Activated naive CD4-positive, alpha-beta T cell treated with anti-CD3 and anti-CD28 coated beads, Interleukin-2, amount 50 U/mL, for 72 hours (primary cell): ENCODE data around the gene NTRK1. TPM values are rescaled to one million over a fixed set of nuclear protein-coding genes. Genes with fewer than 3 reads are reported as not detected.
A peak's percentile ranks its signal among the peaks of the same experiment; 100 is the strongest.

Source experiments
- ATAC-seq, 2 donors: fragments of 150-1000 bp; cut with Tn5 transposase; 2 replicates each; pipeline ENCODE4 v1.10.0; 2021; ENCODE audit warnings: mild to moderate bottlenecking in 2 of 2, moderate library complexity in 2 of 2
- DNase-seq, 2 donors: peaks; one replicate each; pipeline ENCODE4 v3.0.0; 2021 to 2022; ENCODE audit warnings: low spot score in 2 of 2
- H3K27ac Mint-ChIP-seq, 2 donors: one replicate each; pipeline ENCODE4 v1.8.0; 2022; ENCODE audit warnings: mild to moderate bottlenecking in 2 of 2, mixed read lengths in 2 of 2
- H3K36me3 Mint-ChIP-seq, 2 donors: one replicate each; pipeline ENCODE4 v1.8.0; 2022; ENCODE audit warnings: mixed read lengths in 2 of 2
- H3K9me3 Mint-ChIP-seq, 2 donors: one replicate each; pipeline ENCODE4 v1.8.0; 2022; ENCODE audit warnings: mixed read lengths in 2 of 2
- total RNA-seq, 2 donors: library from RNA; stranded (reverse); gene quantifications; one replicate each; pipeline ENCODE4 v1.2.3, GENCODE V29; 2022

Gene NTRK1
- total RNA-seq, result 1 to 10 TPM; 5.3 to 7.2 TPM

DNA sequence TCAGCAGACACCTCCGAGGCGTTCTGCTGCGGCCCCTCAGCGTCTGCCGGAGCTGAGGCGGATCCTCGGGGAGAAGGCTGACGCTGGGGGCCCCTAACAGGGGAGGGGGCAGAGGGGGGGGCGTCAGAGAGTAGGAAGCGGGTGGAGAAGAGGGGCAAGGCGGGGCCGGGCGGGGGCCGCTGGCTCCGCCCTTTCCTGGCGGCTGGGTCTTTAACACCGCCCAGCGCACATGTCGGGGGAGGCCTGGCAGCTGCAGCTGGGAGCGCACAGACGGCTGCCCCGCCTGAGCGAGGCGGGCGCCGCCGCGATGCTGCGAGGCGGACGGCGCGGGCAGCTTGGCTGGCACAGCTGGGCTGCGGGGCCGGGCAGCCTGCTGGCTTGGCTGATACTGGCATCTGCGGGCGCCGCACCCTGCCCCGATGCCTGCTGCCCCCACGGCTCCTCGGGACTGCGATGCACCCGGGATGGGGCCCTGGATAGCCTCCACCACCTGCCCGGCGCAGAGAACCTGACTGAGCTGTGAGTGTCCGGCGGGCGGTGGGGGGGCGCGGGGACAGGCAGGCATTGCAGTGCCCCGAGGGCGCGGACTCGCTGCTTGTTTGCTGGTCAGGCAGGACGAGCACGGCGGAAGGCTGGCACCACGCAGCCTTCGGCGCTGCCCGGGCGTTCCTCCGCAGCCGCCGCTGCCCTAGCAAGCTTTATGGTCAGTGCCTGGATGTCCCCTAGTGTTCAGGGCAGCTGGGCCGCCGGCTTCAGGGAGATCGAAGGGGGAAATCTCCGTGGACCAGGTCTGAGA lies at the start of gene NTRK1:
Gene NTRK1 (plus strand): TSS at position 238 of the 796 bp plus-strand sequence. CDS start 70 bp downstream, at position 308.
- H3K27ac Mint-ChIP-seq, result no peak within 1 kb of the TSS
- H3K9me3 Mint-ChIP-seq, result no peaks in the 10 kb centered on the region
- peak; percentile 55 to 83 for ATAC-seq
- H3K36me3 Mint-ChIP-seq, result peaks cover 0 to 4% of the 10 kb centered on the region in 2 donors
- peak in 1 of 2 donors; percentile 50 for DNase-seq

- Mint-ChIP-seq H3K27ac (peak overlapping the region; percentile 85 to 95), H3K9me3 (no peaks in the 10 kb centered on the region), H3K36me3 (peaks cover 69 to 75% of the 10 kb centered on the region in 2 donors)
- ATAC-seq (no peak), DNase-seq (peak in 1 of 2 donors; percentile 51)
Measured at GRCh38 chr1:156811168-156811567, 49.5 kb upstream of the NTRK1 start.

DNA sequence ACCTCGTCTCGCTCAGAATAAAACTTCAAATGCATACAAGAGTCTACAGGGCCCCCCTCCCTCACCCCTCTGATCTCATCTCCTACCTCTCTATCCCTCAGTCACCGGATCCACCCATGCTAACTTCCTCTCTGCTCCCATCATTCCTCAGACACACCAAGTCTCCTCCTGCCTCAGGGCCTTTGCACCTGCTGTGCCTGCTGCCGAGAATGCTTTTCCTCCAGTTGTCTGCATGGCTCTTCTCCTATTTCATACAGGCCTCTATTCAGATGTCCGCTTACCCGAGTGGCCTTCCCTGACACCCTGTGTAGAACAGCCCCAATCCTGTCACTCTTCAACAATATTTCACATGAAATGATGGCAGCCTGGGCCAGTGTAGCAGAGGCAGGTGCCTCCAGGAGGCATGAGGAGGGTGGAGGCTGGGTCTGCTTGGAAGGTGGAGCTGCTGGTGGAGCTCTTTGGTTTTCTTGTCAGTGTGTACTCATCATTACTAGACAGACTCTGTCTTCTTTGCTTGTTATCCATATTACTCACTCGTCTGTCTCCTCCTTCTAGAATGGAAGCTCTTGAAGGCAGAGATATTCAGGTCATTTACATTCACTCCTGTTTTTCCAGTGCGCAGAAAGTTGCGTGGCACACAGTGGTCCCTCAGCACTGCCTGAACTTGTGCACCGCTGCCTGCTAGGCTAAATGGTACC lies 48.2 kb upstream of the NTRK1 start:
- Mint-ChIP-seq H3K27ac (peak overlapping the region; percentile 85 to 95), H3K9me3 (no peaks in the 10 kb centered on the region)
- DNase-seq, result peak in 1 of 2 donors; percentile 38

DNA sequence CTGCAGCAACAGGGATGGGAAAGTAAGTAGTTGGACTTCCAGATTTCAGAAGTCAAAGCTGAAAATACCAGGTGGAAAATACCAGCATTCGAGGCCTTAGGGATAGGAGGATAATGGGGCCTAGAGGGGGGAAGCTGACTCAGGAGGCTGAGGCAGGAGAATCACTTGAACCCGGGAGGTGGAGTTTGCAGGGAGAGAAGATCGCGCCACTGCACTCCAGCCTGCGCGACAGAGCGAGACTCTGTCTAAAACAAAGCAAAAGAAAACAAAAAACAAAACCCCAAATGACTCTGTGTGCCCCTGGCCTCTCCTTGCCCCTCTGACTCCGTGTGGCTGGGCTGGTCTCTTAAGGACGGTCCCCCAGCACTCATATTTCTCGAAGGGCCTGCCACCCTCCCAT lies 47.4 kb upstream of the NTRK1 start:
- DNase-seq (no peak), ATAC-seq (no peak)
- H3K36me3 Mint-ChIP-seq, result peaks cover 58 to 63% of the 10 kb centered on the region in 2 donors

More for the DNA sequence above, 48.2 kb upstream of the NTRK1 start:
- ATAC-seq, result no peak
- H3K36me3 Mint-ChIP-seq, result peaks cover 64 to 71% of the 10 kb centered on the region in 2 donors

DNA sequence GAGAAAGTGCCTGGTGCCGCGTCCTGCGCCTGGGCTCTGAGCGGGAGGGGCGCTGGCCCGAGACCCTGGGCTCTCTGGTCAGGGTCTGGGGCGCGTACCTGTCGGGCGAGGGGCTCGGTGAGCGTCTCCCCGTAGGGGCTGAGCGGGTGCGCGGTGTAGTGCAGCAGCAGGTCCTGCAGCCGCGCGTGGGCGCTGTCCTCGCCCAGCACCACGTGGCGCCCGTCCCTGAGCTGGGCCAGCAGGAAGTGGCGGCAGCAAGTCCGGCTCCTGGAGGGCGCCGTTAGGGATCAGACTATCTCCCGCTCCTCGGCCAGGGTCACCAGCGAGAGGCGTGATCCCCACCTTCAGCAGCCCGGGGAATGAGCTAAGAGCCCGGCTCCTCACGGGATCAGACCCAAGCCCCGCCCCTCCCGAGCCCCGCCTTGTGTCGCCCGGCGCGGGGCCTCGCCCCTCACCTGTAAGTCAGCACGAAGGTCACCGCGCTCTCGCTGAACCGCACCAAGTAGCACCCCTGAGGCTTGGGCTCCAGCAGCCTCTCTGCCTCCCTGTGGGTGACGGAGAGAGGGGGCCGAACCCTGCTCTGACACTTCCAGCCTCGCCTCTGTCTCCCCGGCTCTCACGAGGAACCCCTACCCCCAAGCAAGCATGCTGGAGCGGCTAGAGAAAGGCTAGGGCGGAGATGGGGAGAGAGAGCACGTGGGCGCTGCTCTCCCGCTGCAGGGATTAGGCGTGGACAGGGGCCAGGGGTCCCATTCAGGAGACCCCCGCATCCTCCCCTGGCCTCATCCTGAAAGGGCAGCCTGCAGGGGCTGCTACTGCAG lies 46.7 kb upstream of the NTRK1 start:
- peak; percentile 68 to 81 for DNase-seq
- Mint-ChIP-seq H3K27ac (peak overlapping the region; percentile 95 to 96), H3K9me3 (peaks cover 0 to 3% of the 10 kb centered on the region in 2 donors), H3K36me3 (peaks cover 58 to 59% of the 10 kb centered on the region in 2 donors)
- ATAC-seq, result peak; percentile 39 to 48

More for the DNA sequence above, 47.4 kb upstream of the NTRK1 start:
- H3K9me3 Mint-ChIP-seq, result peaks cover 0 to 3% of the 10 kb centered on the region in 2 donors
- H3K27ac Mint-ChIP-seq, result peak overlapping the region; percentile 58 to 95

GRCh38 chr1:156814571-156815260 lies 45.9 kb upstream of the NTRK1 start:
- H3K27ac Mint-ChIP-seq, result peak overlapping the region; percentile 95 to 96
- peaks cover 59% of the 10 kb centered on the region in 2 donors for H3K36me3 Mint-ChIP-seq
- DNase-seq (peak in 1 of 2 donors; percentile 75), ATAC-seq (peak in 1 of 2 donors; percentile 45)
- H3K9me3 Mint-ChIP-seq, result peaks cover 0 to 4% of the 10 kb centered on the region in 2 donors

DNA sequence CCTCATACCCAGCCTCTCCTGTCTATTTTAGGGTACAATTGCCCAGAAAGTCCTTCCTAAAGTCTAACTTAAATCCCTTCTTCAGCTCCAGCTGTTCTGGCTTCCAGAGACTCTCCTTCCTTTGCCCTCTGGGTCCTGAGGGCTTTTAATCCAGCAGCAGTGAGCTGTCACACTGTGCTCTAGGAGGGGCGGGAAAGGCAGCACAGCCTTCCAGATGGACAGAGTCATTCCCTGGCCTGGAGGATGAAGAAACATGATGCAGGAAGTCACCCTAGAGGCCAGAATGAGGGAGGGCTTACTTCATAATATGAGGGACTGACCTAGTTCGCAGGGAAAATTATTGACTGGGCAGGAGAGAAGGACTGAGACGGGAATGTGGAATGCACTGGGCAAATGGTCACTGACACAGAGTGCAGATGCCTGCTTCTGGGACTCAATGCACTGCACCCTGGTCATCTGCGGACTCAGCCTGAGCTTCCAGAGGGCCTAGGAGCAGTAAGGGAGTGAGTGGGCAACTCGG lies 45.3 kb upstream of the NTRK1 start:
- peak in 1 of 2 donors; percentile 52 for DNase-seq
- H3K36me3 Mint-ChIP-seq, result peaks cover 59 to 63% of the 10 kb centered on the region in 2 donors
- peaks cover 0 to 6% of the 10 kb centered on the region in 2 donors for H3K9me3 Mint-ChIP-seq
- H3K27ac Mint-ChIP-seq, result peak overlapping the region; percentile 95 to 96
- ATAC-seq, result no peak

DNA sequence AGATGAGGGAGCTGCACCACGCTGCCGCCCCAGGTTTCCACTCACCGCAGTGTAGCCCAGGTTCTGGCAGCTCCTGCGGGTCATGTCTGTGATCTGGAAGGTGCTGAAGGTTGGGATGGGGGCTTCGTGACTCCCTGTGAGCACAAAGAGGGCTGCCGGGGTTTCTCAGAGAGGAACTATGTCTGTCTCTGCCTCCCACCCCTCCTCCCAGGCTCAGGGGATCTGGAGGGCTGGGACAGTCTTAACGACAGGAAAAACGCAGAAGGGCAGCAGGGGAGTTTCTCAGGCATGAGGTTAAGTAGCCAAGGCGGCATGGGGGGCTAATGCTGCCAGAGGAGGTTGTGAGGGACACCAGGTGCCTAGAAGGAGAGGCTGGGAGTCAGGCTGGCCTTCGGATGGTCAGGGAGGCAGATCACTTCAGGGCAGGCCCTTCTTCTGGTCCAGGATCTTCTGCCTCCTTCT lies 44.7 kb upstream of the NTRK1 start:
- H3K9me3 Mint-ChIP-seq, result peaks cover 5 to 6% of the 10 kb centered on the region in 2 donors
- peak in 1 of 2 donors; percentile 4 for ATAC-seq
- H3K27ac Mint-ChIP-seq, result peak overlapping the region; percentile 95 to 96
- peak in 1 of 2 donors; percentile 55 for DNase-seq
- peaks cover 57 to 67% of the 10 kb centered on the region in 2 donors for H3K36me3 Mint-ChIP-seq

- DNase-seq, result peak; percentile 87 to 94
- peaks cover 49 to 60% of the 10 kb centered on the region in 2 donors for H3K36me3 Mint-ChIP-seq
- ATAC-seq, result peak; percentile 86 to 91
- H3K9me3 Mint-ChIP-seq, result peaks cover 7 to 10% of the 10 kb centered on the region in 2 donors
- peak within 1 kb of the TSS; percentile 95 to 96 for H3K27ac Mint-ChIP-seq
Measured at GRCh38 chr1:156816561-156817328, 43.9 kb upstream of the NTRK1 start, which contains the start of gene SH2D2A. Gene SH2D2A, minus strand, starts transcription at chr1:156816848. Its CDS starts 140 bp downstream, at chr1:156816708.

GRCh38 chr1:156821801-156822200 lies 38.9 kb upstream of the NTRK1 start:
- DNase-seq, result peak; percentile 47 to 72
- Mint-ChIP-seq H3K9me3 (peaks cover 7 to 10% of the 10 kb centered on the region in 2 donors), H3K36me3 (peaks cover 0 to 12% of the 10 kb centered on the region in 2 donors), H3K27ac (peak overlapping the region in 1 of 2 donors; percentile 90)
- peak; percentile 75 to 94 for ATAC-seq

DNA sequence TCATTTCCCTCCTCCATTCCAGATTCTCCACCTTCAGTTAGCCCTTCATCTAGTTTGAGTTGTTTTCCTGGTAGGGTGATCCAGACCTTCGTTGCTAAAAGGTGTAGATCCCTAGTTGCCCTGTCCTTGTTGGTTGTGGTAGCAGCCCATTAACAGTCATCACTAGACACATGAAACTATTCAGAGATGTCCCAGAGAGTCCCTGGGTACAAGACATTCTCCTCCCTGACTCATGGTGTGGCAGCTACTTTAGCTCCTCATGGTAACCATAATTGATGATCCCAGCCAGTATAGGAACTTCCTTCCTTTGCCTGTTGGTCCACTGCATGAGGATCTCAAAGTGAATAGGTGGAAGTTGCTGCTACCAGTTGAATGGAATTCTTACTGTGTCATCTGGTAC lies 38.0 kb upstream of the NTRK1 start:
- H3K27ac Mint-ChIP-seq, result peak overlapping the region in 1 of 2 donors; percentile 90
- DNase-seq (peak in 1 of 2 donors; percentile 9), ATAC-seq (peak in 1 of 2 donors; percentile 68)

GRCh38 chr1:156823210-156823790 lies 37.4 kb upstream of the NTRK1 start:
- peak in 1 of 2 donors; percentile 69 for ATAC-seq
- peak overlapping the region in 1 of 2 donors; percentile 90 for H3K27ac Mint-ChIP-seq
- peaks cover 7% of the 10 kb centered on the region in 2 donors for H3K9me3 Mint-ChIP-seq
- peak in 1 of 2 donors; percentile 56 for DNase-seq
- H3K36me3 Mint-ChIP-seq, result peaks cover 0 to 12% of the 10 kb centered on the region in 2 donors

More for the DNA sequence above, 38.0 kb upstream of the NTRK1 start:
- peaks cover 0 to 12% of the 10 kb centered on the region in 2 donors for H3K36me3 Mint-ChIP-seq
- H3K9me3 Mint-ChIP-seq, result peaks cover 7 to 10% of the 10 kb centered on the region in 2 donors

DNA sequence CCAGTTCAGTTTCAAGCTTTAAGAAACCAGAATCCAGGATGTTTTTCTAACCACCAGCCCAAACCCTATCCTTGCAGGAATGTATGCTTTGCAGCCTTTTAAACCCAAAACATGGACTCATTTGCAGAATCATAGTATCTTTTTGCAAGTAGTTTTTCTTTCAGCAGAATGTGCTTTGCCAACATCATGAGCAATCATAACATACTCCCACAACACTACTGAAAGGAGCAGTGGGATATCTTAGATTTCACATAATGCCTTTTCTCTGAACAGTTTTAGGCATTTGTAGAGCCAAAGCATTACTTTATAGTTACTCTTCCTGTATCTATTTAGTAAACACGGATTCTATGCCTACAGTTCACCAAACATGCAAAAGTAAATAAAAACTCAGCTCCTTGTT lies 34.0 kb upstream of the NTRK1 start:
- H3K27ac Mint-ChIP-seq, result no peak overlapping the region

More for the DNA sequence above, 34.0 kb upstream of the NTRK1 start:
- Mint-ChIP-seq H3K36me3 (no peaks in the 10 kb centered on the region), H3K9me3 (peaks cover 0 to 1% of the 10 kb centered on the region in 2 donors)
- ATAC-seq, result no peak
- no peak for DNase-seq
